ENCODE results near the gene ERLIN1.

The ERLIN1 gene

GRCh38 chr10:100124097-100124496, 61.7 kb downstream of the ERLIN1 start:
- Histone ChIP-seq H3K79me2 (ENCODE audit: insufficient read depth, low read length) (no peaks in the 10 kb centered on the region), H3K4me3 (ENCODE audit: low read length, poor library complexity, severe bottlenecking) (no peak overlapping the region)

GRCh38 chr10:100122780-100123179, 63.0 kb downstream of the ERLIN1 start:
- H3K27me3 ChIP-seq (ENCODE audit: insufficient read depth, low read length, poor library complexity, severe bottlenecking): no peaks in the 10 kb centered on the region
- peak overlapping the region; percentile 26 for H3K4me2 ChIP-seq (ENCODE audit: low read depth, low read length, poor library complexity, severe bottlenecking)
- H3F3A ChIP-seq (ENCODE audit: low read depth): no peaks in the 10 kb centered on the region
- H3K4me3 ChIP-seq (ENCODE audit: low read length, poor library complexity, severe bottlenecking): no peak overlapping the region
- peak overlapping the region; percentile 77 for H2AFZ ChIP-seq (ENCODE audit: low read length)
- H3K9me2 ChIP-seq (replicated peaks; ENCODE audit: low read depth, low read length): no peaks in the 10 kb centered on the region
- peaks cover 6% of the 10 kb centered on the region for H3K4me1 ChIP-seq (ENCODE audit: insufficient read depth, low read length, poor library complexity, severe bottlenecking)
- no peaks in the 10 kb centered on the region for H3K79me2 ChIP-seq (ENCODE audit: insufficient read depth, low read length)
- H4K20me1 ChIP-seq (ENCODE audit: insufficient read depth, low read length, poor library complexity, severe bottlenecking): no peaks in the 10 kb centered on the region
- no peaks in the 10 kb centered on the region for H3K36me3 ChIP-seq (ENCODE audit: insufficient read depth, low read length)
- no peaks in the 10 kb centered on the region for H3K9me3 ChIP-seq (ENCODE audit: insufficient read depth, low read depth, low read length)
- TF ChIP-seq EZH2phosphoT487 (IDR thresholded peaks at IDR 0.05; ENCODE audit: borderline replicate concordance): no peak
- no peak for TF ChIP-seq CTCF (conservative IDR thresholded peaks at IDR 0.05; ENCODE audit: low read length)
- H3K9ac ChIP-seq (ENCODE audit: low read depth, low read length, poor library complexity, severe bottlenecking): no peak overlapping the region

More at GRCh38 chr10:100124097-100124496, 61.7 kb downstream of the ERLIN1 start:
- Histone ChIP-seq H4K20me1 (ENCODE audit: insufficient read depth, low read length, poor library complexity, severe bottlenecking) (no peaks in the 10 kb centered on the region), H3K9me3 (ENCODE audit: insufficient read depth, low read depth, low read length) (no peaks in the 10 kb centered on the region), H2AFZ (ENCODE audit: low read length) (peak overlapping the region; percentile 15; the same call in 1 of the 2 replicates), H3K4me2 (ENCODE audit: low read depth, low read length, poor library complexity, severe bottlenecking) (no peak overlapping the region), H3K27me3 (ENCODE audit: insufficient read depth, low read length, poor library complexity, severe bottlenecking) (no peaks in the 10 kb centered on the region), H3F3A (ENCODE audit: low read depth) (no peaks in the 10 kb centered on the region), H3K9ac (ENCODE audit: low read depth, low read length, poor library complexity, severe bottlenecking) (no peak overlapping the region), H3K36me3 (ENCODE audit: insufficient read depth, low read length) (no peaks in the 10 kb centered on the region), H3K9me2 (replicated peaks; ENCODE audit: low read depth, low read length) (no peaks in the 10 kb centered on the region), H3K4me1 (ENCODE audit: insufficient read depth, low read length, poor library complexity, severe bottlenecking) (peaks cover 6% of the 10 kb centered on the region)
- TF ChIP-seq CTCF (conservative IDR thresholded peaks at IDR 0.05; ENCODE audit: low read length): no peak

- Histone ChIP-seq H3K9me3 (ENCODE audit: insufficient read depth, low read depth, low read length) (no peaks in the 10 kb centered on the region), H3K79me2 (ENCODE audit: insufficient read depth, low read length) (no peaks in the 10 kb centered on the region), H3K9ac (ENCODE audit: low read depth, low read length, poor library complexity, severe bottlenecking) (no peak overlapping the region), H3K4me1 (ENCODE audit: insufficient read depth, low read length, poor library complexity, severe bottlenecking) (peaks cover 6% of the 10 kb centered on the region), H2AFZ (ENCODE audit: low read length) (no peak overlapping the region), H3K4me3 (ENCODE audit: low read length, poor library complexity, severe bottlenecking) (no peak overlapping the region), H3F3A (ENCODE audit: low read depth) (no peaks in the 10 kb centered on the region), H3K9me2 (replicated peaks; ENCODE audit: low read depth, low read length) (no peaks in the 10 kb centered on the region), H3K4me2 (ENCODE audit: low read depth, low read length, poor library complexity, severe bottlenecking) (no peak overlapping the region), H3K36me3 (ENCODE audit: insufficient read depth, low read length) (no peaks in the 10 kb centered on the region), H4K20me1 (ENCODE audit: insufficient read depth, low read length, poor library complexity, severe bottlenecking) (no peaks in the 10 kb centered on the region), H3K27me3 (ENCODE audit: insufficient read depth, low read length, poor library complexity, severe bottlenecking) (no peaks in the 10 kb centered on the region)
- TF ChIP-seq CTCF (conservative IDR thresholded peaks at IDR 0.05; ENCODE audit: low read length) (no peak), EZH2phosphoT487 (IDR thresholded peaks at IDR 0.05; ENCODE audit: borderline replicate concordance) (no peak)
These were observed 65.3 kb downstream of the ERLIN1 start for GRCh38 chr10:100120550-100120949.

All from Loucy (cell line).